K562 (cell line): ENCODE measurements around the gene TRIM33. TPM values are rescaled to one million over a fixed set of nuclear protein-coding genes. Genes with fewer than 3 reads are reported as not detected.
A peak's percentile ranks its signal among the peaks of the same experiment; 100 is the strongest.

ENCODE experiments used
- ATAC-seq: fragments of 200-7000 bp; cut with Tn5 transposase; 3 replicates; pipeline ENCODE4 v1.9.1; 2020; ENCODE audit warnings: moderate library complexity
- BruUV-seq: library from RNA; stranded (reverse); fragments of 400-500 nt; replicated peaks from 2 replicates; lab custom pipeline; 2021; lab: Mats Ljungman, UMichigan
- CTCF ChIA-PET: fragments of 300-600 bp; formaldehyde crosslinking; extraction: SDS; loops from one replicate; lab custom pipeline; 2021; ENCODE audit warnings: low intra/inter-chr PET ratio; lab: Yijun Ruan, JAX
- POLR2A ChIA-PET: fragments of 300-600, 350-650 bp; sonication (Branson Sonifier 250); formaldehyde crosslinking; extraction: SDS; loops from one replicate; lab custom pipeline; 2021; ENCODE audit warnings: antibody characterized with exemption, inconsistent platforms; lab: Yijun Ruan, JAX
- DNase-seq, 4 experiments: peaks; one replicate each; pipeline versions ENCODE4 v3.0.0 to v3.0.0-alpha.2; 2011 to 2018; ENCODE audit warnings: low spot score in 3 of 4, mixed read lengths in 3 of 4; ENCODE audit errors: extremely low read depth in 1 of 4
- FAIRE-seq: peaks from 2 replicates; lab custom pipeline; 2011; peaks lifted over from hg19 to GRCh38; lab: Jason Lieb, UNC
- H2AFZ ChIP-seq: 2 replicates; pipeline ENCODE4 v1.6.0; 2011; ENCODE audit warnings: low read depth, low read length, control low read depth, inconsistent platforms
- H3K27ac ChIP-seq: fragments of 200-600 bp; 3 replicates; pipeline ENCODE4 v1.8.0; 2011; ENCODE audit warnings: low read depth, mild to moderate bottlenecking, control low read depth, inconsistent platforms, low read length, moderate library complexity, mixed read lengths; ENCODE audit errors: extremely low read depth
- H3K27me3 ChIP-seq, 2 experiments: fragments of 300-600 bp in 1 of 2; 2 replicates in 1 of 2; 3 replicates in 1 of 2; pipeline versions ENCODE4 v1.6.0 to v1.8.0; 2011; ENCODE audit warnings: inconsistent platforms in 2 of 2, low read length in 2 of 2, mild to moderate bottlenecking in 1 of 2, mixed read lengths in 1 of 2, moderate library complexity in 1 of 2; ENCODE audit not compliant: control insufficient read depth in 2 of 2, insufficient read depth in 2 of 2
- H3K36me3 ChIP-seq: fragments of 300-600 bp; 3 replicates; pipeline ENCODE4 v1.8.0; 2011; ENCODE audit warnings: mild to moderate bottlenecking, low read length, inconsistent platforms; ENCODE audit not compliant: control insufficient read depth, insufficient read depth
- H3K4me1 ChIP-seq, 2 experiments: fragments of 200-600 bp in 1 of 2; replicated peaks in 1 of 2; 2 replicates in 1 of 2; 3 replicates in 1 of 2; pipeline versions ENCODE4 v1.5.1 to v1.8.0; 2011; ENCODE audit warnings: inconsistent platforms in 2 of 2, low read length in 2 of 2, mild to moderate bottlenecking in 1 of 2, mixed read lengths in 1 of 2, moderate library complexity in 1 of 2; ENCODE audit not compliant: control insufficient read depth in 2 of 2, insufficient read depth in 2 of 2
- H3K4me2 ChIP-seq: 2 replicates; pipeline ENCODE4 v1.6.1; 2011; ENCODE audit warnings: low read length, control low read depth, inconsistent platforms, mixed read lengths; ENCODE audit not compliant: insufficient read depth
- H3K4me3 ChIP-seq: fragments of 200-600 bp; sonication (generic), shearing (Covaris generic); 2 replicates; pipeline ENCODE4 v1.5.1; 2016; ENCODE audit warnings: control low read depth, inconsistent platforms
- H3K79me2 ChIP-seq: fragments of 200-600 bp; 3 replicates; pipeline ENCODE4 v1.8.0; 2011; ENCODE audit warnings: low read length, inconsistent platforms; ENCODE audit not compliant: control insufficient read depth, insufficient read depth
- H3K9ac ChIP-seq, 2 experiments: 2 replicates each; pipeline versions ENCODE4 v1.6.0 to v1.6.1; 2011; ENCODE audit warnings: low read depth in 2 of 2, low read length in 2 of 2, control low read depth in 1 of 2, inconsistent platforms in 1 of 2, mild to moderate bottlenecking in 1 of 2, mixed read lengths in 1 of 2; ENCODE audit not compliant: insufficient read depth in 1 of 2
- H3K9me1 ChIP-seq: one replicate; pipeline ENCODE4 v1.6.0; 2011; ENCODE audit warnings: inconsistent platforms, mild to moderate bottlenecking, low read length, moderate library complexity; ENCODE audit not compliant: control insufficient read depth, insufficient read depth
- H3K9me3 ChIP-seq: replicated peaks from 2 replicates; pipeline ENCODE4 v1.5.1; 2011; ENCODE audit warnings: low read depth, low read length, inconsistent platforms; ENCODE audit not compliant: control insufficient read depth, insufficient read depth
- H4K20me1 ChIP-seq: replicated peaks from 2 replicates; pipeline ENCODE4 v1.6.1; 2011; ENCODE audit warnings: low read length, inconsistent platforms, mixed read lengths; ENCODE audit not compliant: control insufficient read depth, insufficient read depth
- ASH1L ChIP-seq: fragments of 450-650 bp; IDR thresholded peaks from 2 replicates; pipeline ENCODE4 v1.6.1; 2018; ENCODE audit warnings: borderline replicate concordance, mild to moderate bottlenecking, low read depth; ENCODE audit not compliant: partially characterized antibody
- ATF2 ChIP-seq: sonication (generic); formaldehyde crosslinking; IDR thresholded peaks from 2 replicates; pipeline ENCODE4 v1.8.1; 2022; ENCODE audit warnings: missing genetic modification reagents
- CREB1 ChIP-seq, 2 experiments: sonication (generic) in 1 of 2; formaldehyde crosslinking in 1 of 2; IDR thresholded peaks; 2 replicates each; pipeline versions ENCODE4 v1.6.1 to v1.8.0; 2012 to 2022; ENCODE audit warnings: inconsistent platforms in 1 of 2, mild to moderate bottlenecking in 1 of 2, missing genetic modification reagents in 1 of 2, moderate library complexity in 1 of 2
- EP300 ChIP-seq: IDR thresholded peaks from 2 replicates; pipeline ENCODE4 v1.6.1; 2012; ENCODE audit warnings: low read length, improper control_type of control experiment
- HNRNPH1 ChIP-seq: fragments of 200-400 bp; formaldehyde crosslinking; optimal IDR thresholded peaks from 2 replicates; pipeline ENCODE3; 2017; ENCODE audit warnings: low read depth, mild to moderate bottlenecking, low read length, moderate library complexity
- HNRNPLL ChIP-seq: fragments of 200-400 bp; formaldehyde crosslinking; IDR thresholded peaks from 2 replicates; pipeline ENCODE4 v1.6.1; 2017; ENCODE audit warnings: low read length, low read depth, mild to moderate bottlenecking; ENCODE audit not compliant: poor library complexity, severe bottlenecking
- MYNN ChIP-seq, 2 experiments: sonication (generic); formaldehyde crosslinking in 1 of 2; IDR thresholded peaks; 2 replicates each; pipeline versions ENCODE4 v1.5.0 to v1.6.1; 2016 to 2020; ENCODE audit warnings: antibody characterized with exemption in 1 of 2, missing genetic modification reagents in 1 of 2
- NFATC3 ChIP-seq: fragments of 450-650 bp; IDR thresholded peaks from 2 replicates; pipeline ENCODE4 v1.6.1; 2017; ENCODE audit warnings: mild to moderate bottlenecking
- TRIM24 ChIP-seq, 2 experiments: fragments of 450-650 bp; IDR thresholded peaks; 2 replicates each; pipeline ENCODE4 v1.6.1; 2016
- ZBTB17 ChIP-seq: fragments of 450-650 bp; formaldehyde crosslinking; IDR thresholded peaks from 2 replicates; pipeline ENCODE4 v1.4.0; 2020; ENCODE audit warnings: mild to moderate bottlenecking
- ZNF583 ChIP-seq: fragments of 250-450 bp; sonication (Bioruptor Pico); IDR thresholded peaks from 2 replicates; pipeline ENCODE4 v1.4.0; 2020
- WGBS: fragments of 100-300 bp; shearing (Covaris generic); methylation state at CpG from one replicate; pipeline ENCODE4 v1.1.6; 2016; ENCODE audit warnings: low coverage, mixed read lengths; ENCODE audit not compliant: insufficient coverage; ENCODE audit errors: missing lambda C conversion rate; 5-methylcytosine and 5-hydroxymethylcytosine counted together
- in situ Hi-C: fragments of 300-500 bp; cut with MboI; formaldehyde crosslinking; loops from 4 replicates; pipeline ENCODE4 v1.15.0; 2018; ENCODE audit warnings: inconsistent platforms, mixed read lengths
- intact Hi-C: fragments of 100-400 bp; cut with micrococcal nuclease; formaldehyde crosslinking; loops from 2 replicates; pipeline ENCODE4 v1.14.2; 2022
- polyA plus RNA-seq, 8 experiments: library from polyadenylated mRNA; depleted of rRNA in 4 of 8; stranded (reverse) in 5 of 8; unstranded in 3 of 8; fragments of >200 nt; fragmentation: Nextera tagmentation in 2 of 8; fragmentation: Illumina TruSeq in 1 of 8; extraction: Ambion mirVana in 2 of 8; extraction: Trizol in 1 of 8; gene quantifications; 2 replicates each; pipeline versions ENCODE4 v1.2.1 to v1.2.3, GENCODE V29; 2011 to 2014; ENCODE audit warnings: inconsistent platforms in 1 of 8, missing spikeins in 1 of 8
- total RNA-seq, 7 experiments: library from RNA; depleted of rRNA in 6 of 7; stranded (reverse); fragments of >200 nt in 6 of 7; fragmentation: Illumina TruSeq in 2 of 7; extraction: Trizol in 2 of 7; gene quantifications; 2 replicates each; pipeline versions ENCODE4 v1.2.1 to v1.2.3, GENCODE V29; 2011 to 2021; ENCODE audit warnings: low replicate concordance in 1 of 7
- TF ChIP-seq, protein P1 (sequence below): sonication (generic); formaldehyde crosslinking; IDR thresholded peaks from 2 replicates; pipeline ENCODE4 v1.8.1; 2023; ENCODE audit warnings: mild to moderate bottlenecking, missing genetic modification reagents
- TF ChIP-seq, protein P2 (sequence below): fragments of 250-450 bp; sonication (Bioruptor Pico); IDR thresholded peaks from 2 replicates; pipeline ENCODE4 v1.8.0; 2021; ENCODE audit warnings: moderate library complexity, mild to moderate bottlenecking, inconsistent platforms
- TF ChIP-seq, protein P3 (sequence below), 2 experiments: fragments of 450-650 bp in 1 of 2; sonication (generic) in 1 of 2; formaldehyde crosslinking; conservative IDR thresholded peaks; 2 replicates each; pipeline versions ENCODE4 v1.4.0 to v1.8.1; 2020 to 2022; ENCODE audit warnings: mild to moderate bottlenecking in 1 of 2, missing genetic modification reagents in 1 of 2

Gene TRIM33
- total and polyA plus RNA-seq, 9 of the 15 experiments (the other 6 are each of a cell fraction or from before 2014, with no cell fraction given), result 9.3 to 58.4 (median 40.2) TPM

- TF ChIP-seq ASH1L (peak; percentile 45), HNRNPLL (peak; percentile 81), NFATC3 (no peak), ZBTB17 (CRISPR knock-in tag) (0 out of 2 replicates have a peak, but pooled peaks have one; percentile 47), ZNF583 (CRISPR knock-in tag) (0 out of 2 replicates have a peak, but pooled peaks have one; percentile 25)
These were observed at the start of gene TRIM33 (continued) for GRCh38 chr1:114511032-114511785.

DNA sequence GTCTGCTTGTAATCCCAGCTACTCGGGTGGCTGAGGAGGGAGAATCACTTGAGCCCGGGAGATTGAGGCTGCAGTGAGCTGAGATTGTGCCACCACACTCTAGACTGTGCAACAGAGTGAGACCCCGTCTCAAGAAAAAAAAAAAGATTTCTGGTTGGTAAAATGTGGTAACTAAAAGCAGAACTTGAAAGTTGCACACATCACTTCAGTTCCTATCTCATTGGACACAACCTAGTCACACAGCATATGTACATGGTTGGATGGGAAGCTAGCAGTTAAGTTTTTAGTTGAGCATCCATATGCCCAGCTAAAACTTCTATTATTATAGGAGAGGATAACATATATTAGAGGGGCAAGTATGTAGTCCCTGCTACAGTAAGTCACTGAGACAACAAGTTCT is 48.4 kb upstream of the TRIM33 start:
- CTCF ChIA-PET, result interaction anchor here (1.6 to 3.1 kb wide), 2 partner anchors 132 to 212 kb away, joined by 6 to 32 read pairs; no protein-coding TSS in a partner anchor
- Histone ChIP-seq H3K4me3 (no peak overlapping the region), H3K4me2 (no peak overlapping the region), H2AFZ (no peak overlapping the region), H3K79me2 (no peaks in the 10 kb centered on the region), H3K36me3 (no peaks in the 10 kb centered on the region), H3K9ac (no peak overlapping the region)
- POLR2A ChIA-PET, result no interaction called here
- in situ Hi-C loops, result no loop called here
- WGBS, result 48% methylated on average over 3 of the region's 3 CpGs
- TF ChIP-seq, protein P1, sequence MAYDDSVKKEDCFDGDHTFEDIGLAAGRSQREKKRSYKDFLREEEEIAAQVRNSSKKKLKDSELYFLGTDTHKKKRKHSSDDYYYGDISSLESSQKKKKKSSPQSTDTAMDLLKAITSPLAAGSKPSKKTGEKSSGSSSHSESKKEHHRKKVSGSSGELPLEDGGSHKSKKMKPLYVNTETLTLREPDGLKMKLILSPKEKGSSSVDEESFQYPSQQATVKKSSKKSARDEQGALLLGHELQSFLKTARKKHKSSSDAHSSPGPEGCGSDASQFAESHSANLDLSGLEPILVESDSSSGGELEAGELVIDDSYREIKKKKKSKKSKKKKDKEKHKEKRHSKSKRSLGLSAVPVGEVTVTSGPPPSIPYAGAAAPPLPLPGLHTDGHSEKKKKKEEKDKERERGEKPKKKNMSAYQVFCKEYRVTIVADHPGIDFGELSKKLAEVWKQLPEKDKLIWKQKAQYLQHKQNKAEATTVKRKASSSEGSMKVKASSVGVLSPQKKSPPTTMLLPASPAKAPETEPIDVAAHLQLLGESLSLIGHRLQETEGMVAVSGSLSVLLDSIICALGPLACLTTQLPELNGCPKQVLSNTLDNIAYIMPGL (CRISPR knock-in tag), result no peak
- TF ChIP-seq, protein P2, sequence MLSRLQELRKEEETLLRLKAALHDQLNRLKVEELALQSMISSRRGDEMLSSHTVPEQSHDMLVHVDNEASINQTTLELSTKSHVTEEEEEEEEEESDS (CRISPR knock-in tag), result no peak
- TF ChIP-seq ATF2, result no peak
- no peak for TF ChIP-seq TRIM24 (IDR thresholded peaks at IDR 0.05)
- TF ChIP-seq MYNN (IDR thresholded peaks at IDR 0.05), result no peak
- TF ChIP-seq MYNN (CRISPR knock-in tag; IDR thresholded peaks at IDR 0.05), result no peak
- no peak for TF ChIP-seq EP300
- no peak for TF ChIP-seq HNRNPH1
- TF ChIP-seq, protein P3, sequence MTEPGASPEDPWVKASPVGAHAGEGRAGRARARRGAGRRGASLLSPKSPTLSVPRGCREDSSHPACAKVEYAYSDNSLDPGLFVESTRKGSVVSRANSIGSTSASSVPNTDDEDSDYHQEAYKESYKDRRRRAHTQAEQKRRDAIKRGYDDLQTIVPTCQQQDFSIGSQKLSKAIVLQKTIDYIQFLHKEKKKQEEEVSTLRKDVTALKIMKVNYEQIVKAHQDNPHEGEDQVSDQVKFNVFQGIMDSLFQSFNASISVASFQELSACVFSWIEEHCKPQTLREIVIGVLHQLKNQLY (CRISPR knock-in tag; conservative IDR thresholded peaks at IDR 0.05), result no peak
- no peak for TF ChIP-seq CREB1 (IDR thresholded peaks at IDR 0.05)
- no peak for TF ChIP-seq CREB1 (CRISPR knock-in tag; IDR thresholded peaks at IDR 0.05)
- TF ChIP-seq, all 486 proteins: peak for 0
- BruUV-seq, result no TSS peak
- Histone ChIP-seq H3K9me3 (no peaks in the 10 kb centered on the region), H3K27me3 (no peaks in the 10 kb centered on the region), H3K27ac (no peak overlapping the region), H3K9me1 (no peaks in the 10 kb centered on the region), H4K20me1 (no peaks in the 10 kb centered on the region), H3K4me1 (no peaks in the 10 kb centered on the region)
- no peak for FAIRE-seq
- ATAC-seq, result no peak
- DNase-seq, result no peak
- intact Hi-C loops, result loop anchor here (2.0 to 5.0 kb wide), 2 partner anchors 47 to 127 kb away; no protein-coding TSS in a partner anchor
